Measurements from ENCODE around the gene EIF4G3. TPM values are rescaled to one million over a fixed set of nuclear protein-coding genes. Genes with fewer than 3 reads are reported as not detected.
"Not testable (repeated sequence)": the region's sequence is repeated elsewhere in the genome, so short reads cannot be mapped to it uniquely, and the experiment has no call there.

Gene EIF4G3
- polyA plus RNA-seq, 3 donors = 5.1 to 34.2 (median 5.8) TPM

- H3K9ac ChIP-seq (ENCODE audit: insufficient read depth, low read length, poor library complexity, severe bottlenecking); H3K9me3 ChIP-seq (replicated peaks in 1 of 2; ENCODE audit: control insufficient read depth in 1 of 2, insufficient read depth in 1 of 2, low read length in 2 of 2); H3K9me3 Mint-ChIP-seq; H3K27me3 ChIP-seq (ENCODE audit: control insufficient read depth in 2 of 2, insufficient read depth in 2 of 2, low read length in 2 of 2); H3K27me3 Mint-ChIP-seq (ENCODE audit: low read depth in 3 of 3); H2AFZ ChIP-seq (ENCODE audit: insufficient read depth, low read depth, low read length, poor library complexity, severe bottlenecking); H3K4me3 ChIP-seq (replicated peaks in 1 of 3; ENCODE audit: low read depth in 2 of 3, low read length in 3 of 3); H3K4me2 ChIP-seq (replicated peaks; ENCODE audit: extremely low read depth, low read length, poor library complexity, severe bottlenecking); DNase-seq; H3K27ac Mint-ChIP-seq; intact Hi-C loops (cut with micrococcal nuclease); H3K4me3 Mint-ChIP-seq; H3K27ac ChIP-seq (ENCODE audit: low read depth in 1 of 2, low read length in 2 of 2): not testable (repeated sequence)
- H4K20me1 ChIP-seq (ENCODE audit: insufficient read depth, low read length) = peaks cover 14% of the 10 kb centered on the region
- WGBS (ENCODE audit: insufficient coverage) = no CpG with 5 or more reads among the region's 2 CpGs
- H3K36me3 ChIP-seq (replicated peaks in 1 of 2; ENCODE audit: control insufficient read depth in 1 of 2, insufficient read depth in 2 of 2, low read length in 2 of 2) = peaks cover 4 to 16% of the 10 kb centered on the region in 2 donors
- Mint-ChIP-seq H3K4me1 (peaks cover 38% of the 10 kb centered on the region), H3K36me3 (peaks cover 20 to 26% of the 10 kb centered on the region in 2 donors)
- H3K79me2 ChIP-seq (ENCODE audit: insufficient read depth, low read length) = peaks cover 30% of the 10 kb centered on the region
- H3K4me1 ChIP-seq (ENCODE audit: control insufficient read depth in 1 of 2, insufficient read depth in 2 of 2, low read length in 2 of 2) = peaks cover 29 to 37% of the 10 kb centered on the region in 2 donors
Observed at GRCh38 chr1:21093271-21093958, 83.3 kb downstream of the EIF4G3 start.

DNA sequence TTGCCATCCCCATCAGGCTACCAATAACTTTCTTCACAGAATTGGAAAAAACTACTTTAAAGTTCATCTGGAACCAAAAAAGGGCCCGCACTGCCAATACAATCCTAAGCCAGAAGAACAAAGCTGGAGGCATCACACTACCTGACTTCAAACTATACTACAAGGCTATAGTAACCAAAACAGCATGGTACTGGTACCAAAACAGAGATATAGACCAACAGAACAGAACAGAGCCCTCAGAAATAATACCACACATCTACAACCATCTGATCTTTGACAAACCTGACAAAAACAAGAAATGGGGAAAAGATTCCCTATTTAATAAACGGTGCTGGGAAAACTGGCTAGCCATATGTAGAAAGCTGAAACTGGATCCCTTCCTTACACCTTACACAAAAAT lies 84.2 kb downstream of the EIF4G3 start:
- intact Hi-C loops (cut with micrococcal nuclease) = not testable (repeated sequence)
- peaks cover 22% of the 10 kb centered on the region for H3K79me2 ChIP-seq (ENCODE audit: insufficient read depth, low read length)
- WGBS (ENCODE audit: insufficient coverage) = no CpG with 5 or more reads among the region's 2 CpGs

GRCh38 chr1:21091053-21091690 lies 85.5 kb downstream of the EIF4G3 start:
- H3K9me3 ChIP-seq (replicated peaks in 1 of 2; ENCODE audit: control insufficient read depth in 1 of 2, insufficient read depth in 1 of 2, low read length in 2 of 2); H3K9ac ChIP-seq (ENCODE audit: insufficient read depth, low read length, poor library complexity, severe bottlenecking); intact Hi-C loops (cut with micrococcal nuclease); H2AFZ ChIP-seq (ENCODE audit: insufficient read depth, low read depth, low read length, poor library complexity, severe bottlenecking); H3K9me3 Mint-ChIP-seq; H3K27me3 Mint-ChIP-seq (ENCODE audit: low read depth in 3 of 3); H3K27me3 ChIP-seq (ENCODE audit: control insufficient read depth in 2 of 2, insufficient read depth in 2 of 2, low read length in 2 of 2): not testable (repeated sequence)
- peak overlapping the region; percentile 72 to 77 for H3K27ac ChIP-seq (ENCODE audit: low read depth in 1 of 2, low read length in 2 of 2)
- H3K4me1 ChIP-seq (ENCODE audit: control insufficient read depth in 1 of 2, insufficient read depth in 2 of 2, low read length in 2 of 2) = peaks cover 25 to 32% of the 10 kb centered on the region in 2 donors
- peaks cover 33% of the 10 kb centered on the region for H3K4me1 Mint-ChIP-seq
- peaks cover 11 to 23% of the 10 kb centered on the region in 2 donors for H3K36me3 ChIP-seq (replicated peaks in 1 of 2; ENCODE audit: control insufficient read depth in 1 of 2, insufficient read depth in 2 of 2, low read length in 2 of 2)
- peak overlapping the region; percentile 52 to 73 for H3K4me3 Mint-ChIP-seq
- H3K4me3 ChIP-seq (replicated peaks in 1 of 3; ENCODE audit: low read depth in 2 of 3, low read length in 3 of 3) = peak overlapping the region in 2 of 3 experiments; percentile 0 to 2
- peak overlapping the region; percentile 53 for H3K4me2 ChIP-seq (replicated peaks; ENCODE audit: extremely low read depth, low read length, poor library complexity, severe bottlenecking)
- DNase-seq = peak; percentile 84 to 93 (median 87)
- peaks cover 33 to 35% of the 10 kb centered on the region in 2 donors for H3K36me3 Mint-ChIP-seq
- 50% methylated on average over 2 of the region's 11 CpGs for WGBS (ENCODE audit: insufficient coverage)
- peaks cover 15% of the 10 kb centered on the region for H3K79me2 ChIP-seq (ENCODE audit: insufficient read depth, low read length)
- peak overlapping the region; percentile 92 to 99 (median 95) for H3K27ac Mint-ChIP-seq
- peaks cover 10% of the 10 kb centered on the region for H4K20me1 ChIP-seq (ENCODE audit: insufficient read depth, low read length)

More for the DNA sequence above, 84.2 kb downstream of the EIF4G3 start:
- H3K27ac ChIP-seq (ENCODE audit: low read depth in 1 of 2, low read length in 2 of 2); H3K9ac ChIP-seq (ENCODE audit: insufficient read depth, low read length, poor library complexity, severe bottlenecking); H3K4me3 Mint-ChIP-seq; H3K9me3 ChIP-seq (replicated peaks in 1 of 2; ENCODE audit: control insufficient read depth in 1 of 2, insufficient read depth in 1 of 2, low read length in 2 of 2); H3K4me3 ChIP-seq (replicated peaks in 1 of 3; ENCODE audit: low read depth in 2 of 3, low read length in 3 of 3); H3K27me3 Mint-ChIP-seq (ENCODE audit: low read depth in 3 of 3); H3K4me2 ChIP-seq (replicated peaks; ENCODE audit: extremely low read depth, low read length, poor library complexity, severe bottlenecking); H3K27me3 ChIP-seq (ENCODE audit: control insufficient read depth in 2 of 2, insufficient read depth in 2 of 2, low read length in 2 of 2); H3K9me3 Mint-ChIP-seq; H2AFZ ChIP-seq (ENCODE audit: insufficient read depth, low read depth, low read length, poor library complexity, severe bottlenecking); DNase-seq: not testable (repeated sequence)
- Histone ChIP-seq H4K20me1 (ENCODE audit: insufficient read depth, low read length) (peaks cover 10% of the 10 kb centered on the region), H3K36me3 (replicated peaks in 1 of 2; ENCODE audit: control insufficient read depth in 1 of 2, insufficient read depth in 2 of 2, low read length in 2 of 2) (peaks cover 8 to 22% of the 10 kb centered on the region in 2 donors), H3K4me1 (ENCODE audit: control insufficient read depth in 1 of 2, insufficient read depth in 2 of 2, low read length in 2 of 2) (peaks cover 25 to 32% of the 10 kb centered on the region in 2 donors)
- H3K27ac Mint-ChIP-seq = peak overlapping the region in 4 of 7 donors; percentile 8 to 94 (median 28)
- peaks cover 29 to 31% of the 10 kb centered on the region in 2 donors for H3K36me3 Mint-ChIP-seq
- peaks cover 33% of the 10 kb centered on the region for H3K4me1 Mint-ChIP-seq
